Measurements from ENCODE around the gene TRPM6.
"Not testable (repeated sequence)": the region's sequence is repeated elsewhere in the genome, so short reads cannot be mapped to it uniquely, and the experiment has no call there.

Gene TRPM6

DNA sequence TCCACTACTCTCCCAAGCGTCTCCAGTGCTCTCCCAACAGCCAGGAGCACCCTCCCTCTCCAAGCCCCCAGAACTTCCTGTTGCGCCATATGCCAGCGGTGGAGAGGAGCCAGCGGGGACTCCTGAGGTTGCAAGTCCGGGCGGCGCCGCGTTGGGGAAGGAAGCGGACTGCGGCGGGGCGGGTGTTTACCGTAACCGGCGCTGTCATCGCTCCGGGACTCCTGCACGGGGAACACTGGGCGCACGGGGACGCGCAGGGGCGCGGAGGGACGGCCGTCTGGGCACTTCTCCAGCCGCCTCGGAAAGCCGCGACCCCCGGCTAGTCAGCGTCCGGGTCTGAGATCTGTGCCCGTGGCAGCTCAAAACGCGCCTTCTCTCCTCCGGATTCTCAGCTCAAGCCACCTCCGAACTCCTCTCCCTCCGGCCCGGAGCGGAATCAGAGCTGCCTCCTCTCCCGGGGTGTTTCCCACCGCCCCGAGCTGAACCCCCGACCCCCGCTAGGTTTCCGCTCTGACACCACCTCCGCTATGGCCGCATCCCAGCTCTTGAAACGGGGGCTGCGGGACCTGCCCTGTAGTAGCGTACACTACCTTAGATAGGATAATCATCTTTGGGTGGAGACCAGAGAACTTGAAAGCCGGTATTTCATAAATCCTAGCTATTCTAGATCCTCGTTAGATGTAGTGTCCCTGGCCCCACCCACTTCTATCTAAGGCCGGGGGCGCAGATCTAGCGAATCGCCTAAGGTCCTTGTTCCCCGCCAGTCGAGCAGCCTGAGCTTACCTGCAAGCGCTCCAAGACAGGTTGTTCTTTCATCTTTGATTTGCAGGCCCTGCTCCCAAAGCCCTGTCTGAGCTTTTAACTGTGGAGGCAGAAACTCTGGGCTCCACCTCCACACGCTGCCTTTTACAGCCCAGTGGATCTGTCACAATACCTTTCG, at the start of gene TRPM6:
Gene TRPM6 (minus strand): TSS at position 881 of the 940 bp plus-strand sequence. CDS start 65 bp downstream, at position 816.
- DNase-seq = peak; percentile 28

DNA sequence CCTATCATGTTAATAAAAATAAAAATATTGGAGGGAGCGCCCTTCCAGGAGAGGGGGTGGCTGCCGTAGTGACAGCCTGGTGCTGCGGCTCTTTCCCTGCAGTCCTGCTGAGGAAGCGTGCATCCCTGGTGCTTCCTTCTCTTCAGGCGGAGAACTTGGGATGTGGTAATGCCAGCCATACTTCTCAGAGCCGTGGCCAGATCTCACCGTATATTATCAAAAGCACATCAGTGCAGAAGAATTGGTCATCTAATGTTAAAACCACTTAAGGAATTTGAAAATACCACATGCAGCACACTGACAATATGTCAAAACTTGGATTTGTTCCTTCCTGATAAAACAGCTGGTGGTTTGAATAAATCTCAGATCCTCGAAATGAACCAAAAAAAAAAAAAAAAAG, 47.3 kb upstream of the TRPM6 start:
- DNase-seq = no peak

GRCh38 chr9:74921737-74922136, 34.0 kb upstream of the TRPM6 start:
- DNase-seq = no peak

GRCh38 chr9:74920944-74921626, 33.4 kb upstream of the TRPM6 start:
- no peak for DNase-seq

- no peak for DNase-seq
Measured at GRCh38 chr9:74910036-74910435, 22.3 kb upstream of the TRPM6 start.

- DNase-seq = no peak
Measured at GRCh38 chr9:74908665-74909064, 20.9 kb upstream of the TRPM6 start.

- no peak for DNase-seq
Measured at GRCh38 chr9:74907085-74907484, 19.4 kb upstream of the TRPM6 start.

DNA sequence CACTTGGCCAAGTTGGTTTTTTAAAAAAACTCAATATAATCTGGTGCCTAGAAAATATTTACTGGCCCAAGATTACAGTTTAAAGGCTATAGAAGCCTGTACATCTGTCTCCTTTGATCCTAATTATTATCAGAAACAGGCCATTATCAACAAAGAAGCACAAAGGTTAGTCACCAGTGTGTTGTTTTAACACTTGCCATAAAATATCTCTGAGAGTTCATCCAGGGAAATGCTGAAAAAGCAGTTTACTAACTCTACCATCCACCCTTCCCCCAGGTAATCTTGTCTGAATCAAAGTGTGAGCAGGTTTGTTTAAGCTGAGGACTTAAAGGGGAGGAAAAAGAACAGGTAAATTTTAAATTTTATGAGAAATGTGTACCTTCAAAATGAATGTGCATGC, 13.3 kb upstream of the TRPM6 start:
- DNase-seq = no peak

DNA sequence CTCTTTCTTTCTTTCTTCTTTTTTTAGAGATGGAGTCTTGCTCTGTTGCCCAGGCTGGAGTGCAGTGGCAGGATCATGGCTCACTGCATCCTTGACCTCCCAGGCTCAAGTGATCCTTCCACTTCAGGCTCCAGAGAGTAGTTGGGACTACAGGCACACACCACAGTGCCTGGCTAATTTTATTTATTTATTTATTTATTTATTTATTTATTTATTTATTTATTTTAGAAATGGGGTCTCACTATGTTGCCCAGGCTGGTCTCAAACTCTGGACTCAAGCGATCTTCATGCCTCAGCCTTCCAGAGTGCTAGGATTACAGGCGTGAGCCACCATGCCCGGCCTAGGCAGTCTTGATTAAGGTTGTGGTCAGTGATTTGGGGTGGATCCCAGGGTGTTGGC, 728 bp upstream of the TRPM6 start:
- not testable (repeated sequence) for DNase-seq

- DNase-seq = no peak
Measured at GRCh38 chr9:74887981-74888370, 255 bp upstream of the TRPM6 start.

DNA sequence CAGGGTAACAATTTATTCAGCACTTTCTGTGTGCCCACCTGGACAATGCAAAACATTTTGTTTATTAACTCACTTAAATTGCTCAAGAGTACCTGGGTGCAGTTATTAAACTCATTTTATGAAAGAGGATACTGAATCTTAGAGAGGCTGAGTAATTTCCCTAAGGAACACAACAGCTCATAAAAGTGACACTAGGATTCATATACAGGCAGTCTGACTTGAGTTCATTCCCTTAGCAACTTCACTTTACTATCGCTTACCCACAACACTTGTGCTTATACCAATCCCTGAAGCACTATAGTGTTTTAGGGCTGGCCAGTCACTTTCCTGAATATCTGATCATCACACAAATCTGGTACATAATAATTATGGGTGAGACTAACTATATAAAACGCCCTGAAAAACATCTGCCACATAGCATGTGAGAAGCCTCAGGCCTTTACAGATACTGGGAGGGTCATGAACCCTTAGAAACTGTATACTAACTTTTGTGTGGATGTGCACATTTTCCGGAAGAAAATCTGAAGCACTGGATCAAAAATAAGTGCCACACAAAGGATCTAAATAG, 11.3 kb downstream of the TRPM6 start:
- DNase-seq = no peak

DNA sequence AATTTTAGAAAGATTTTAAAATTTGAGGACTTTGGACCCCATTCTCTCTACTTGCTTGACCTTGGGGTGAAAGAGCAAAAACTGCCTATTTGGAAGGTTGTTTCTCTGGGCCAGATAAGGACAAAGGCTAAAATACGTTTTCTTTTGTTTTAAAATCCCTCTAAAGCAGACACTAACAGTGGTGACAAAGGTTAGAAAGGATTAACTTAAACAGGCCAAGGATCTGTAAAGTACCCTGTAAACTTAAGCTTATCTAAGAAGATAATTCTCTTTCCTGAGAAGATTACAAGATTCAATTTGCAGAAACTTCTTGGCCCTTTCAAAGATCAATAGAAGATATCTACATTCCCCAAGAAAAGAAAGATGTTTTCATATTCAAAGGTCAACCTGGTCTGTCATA, 12.1 kb downstream of the TRPM6 start:
- no peak for DNase-seq

DNA sequence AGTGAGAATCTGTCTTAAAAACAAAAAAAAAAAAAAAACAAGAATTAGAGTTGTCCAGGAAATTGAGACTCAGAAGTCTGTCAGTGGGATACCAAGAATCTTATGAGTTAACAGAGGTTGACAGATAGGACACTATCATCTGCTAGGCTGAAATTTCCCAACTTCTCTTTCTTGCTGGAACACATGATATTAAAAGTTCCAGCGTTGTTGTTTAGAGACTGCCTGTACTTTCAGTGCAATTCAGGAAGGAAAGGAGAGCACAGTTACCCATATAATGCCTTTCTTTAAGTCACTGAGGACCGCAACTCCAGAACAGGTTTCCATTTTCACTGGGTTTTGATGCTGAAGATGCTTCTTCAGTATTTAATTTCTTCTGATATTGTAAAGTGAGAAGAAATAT, 13.5 kb downstream of the TRPM6 start:
- no peak for DNase-seq

DNA sequence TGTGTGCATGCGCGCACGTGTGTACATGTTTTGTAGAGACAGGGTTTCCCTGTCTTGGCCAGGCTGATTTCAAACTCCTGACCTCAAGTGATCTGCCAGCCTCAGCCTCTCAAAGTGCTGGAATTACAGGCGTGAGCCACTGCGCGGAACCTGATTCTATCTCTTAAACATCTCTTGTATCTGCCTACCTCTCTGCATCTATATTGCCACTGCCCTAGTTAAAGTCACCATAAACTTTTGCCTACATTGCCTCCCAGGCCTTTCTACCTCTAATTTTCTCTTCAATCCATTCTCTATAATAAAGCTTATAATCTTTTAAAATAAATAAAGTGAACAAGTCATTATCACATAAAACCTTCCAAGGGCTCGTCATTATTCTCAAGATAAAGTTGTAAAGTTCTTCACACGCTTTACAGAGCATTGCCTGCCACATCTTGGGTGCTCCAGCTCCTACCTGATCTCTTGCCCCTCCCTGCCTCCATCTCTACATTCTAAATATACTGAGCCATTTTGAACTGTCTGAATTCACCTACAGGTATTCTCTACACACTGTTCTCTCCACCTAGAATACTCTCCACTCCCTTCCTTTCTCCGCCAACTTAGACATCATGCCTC, 15.0 kb downstream of the TRPM6 start:
- DNase-seq = no peak

DNA sequence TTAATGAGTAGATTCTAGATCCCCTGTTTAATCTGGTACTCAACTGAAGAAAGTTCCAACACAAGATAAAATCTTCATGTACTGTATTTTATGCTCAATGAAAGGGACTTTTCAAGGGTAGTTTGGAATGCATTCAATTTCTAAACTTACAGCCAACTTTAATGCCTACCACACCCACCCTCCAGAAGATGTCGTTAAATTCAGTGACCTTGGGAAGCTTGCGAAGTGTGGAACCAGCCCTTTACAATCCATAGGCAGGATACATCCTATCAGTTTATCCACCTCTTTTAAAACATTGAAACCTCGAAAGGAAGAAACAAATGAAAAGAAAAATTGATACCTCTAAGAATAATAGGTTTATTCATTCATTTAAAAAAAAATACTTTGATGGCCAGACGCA, 20.2 kb downstream of the TRPM6 start:
- no peak for DNase-seq

DNA sequence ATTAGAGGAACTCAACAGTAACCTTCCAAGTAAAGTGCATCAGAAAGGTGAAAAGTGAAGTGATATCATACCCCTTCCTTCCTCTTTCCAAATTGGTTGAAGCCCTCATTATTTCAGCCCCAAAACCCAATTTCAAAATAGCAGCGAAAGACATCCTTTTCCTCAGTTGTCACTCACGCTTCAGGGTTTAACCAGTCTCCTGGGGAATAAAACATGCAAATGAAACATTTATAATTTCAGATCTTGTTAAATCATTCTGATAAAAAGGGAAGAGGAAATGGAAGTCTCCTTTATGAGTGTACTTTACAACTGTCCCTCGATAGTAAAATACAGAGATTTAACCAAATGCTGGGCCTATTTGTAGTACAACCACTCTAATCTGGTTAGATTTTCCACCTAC, 22.5 kb downstream of the TRPM6 start:
- no peak for DNase-seq

GRCh38 chr9:74861773-74862474, 25.8 kb downstream of the TRPM6 start:
- DNase-seq = no peak

GRCh38 chr9:74861071-74861470, 26.6 kb downstream of the TRPM6 start:
- DNase-seq = no peak

DNA sequence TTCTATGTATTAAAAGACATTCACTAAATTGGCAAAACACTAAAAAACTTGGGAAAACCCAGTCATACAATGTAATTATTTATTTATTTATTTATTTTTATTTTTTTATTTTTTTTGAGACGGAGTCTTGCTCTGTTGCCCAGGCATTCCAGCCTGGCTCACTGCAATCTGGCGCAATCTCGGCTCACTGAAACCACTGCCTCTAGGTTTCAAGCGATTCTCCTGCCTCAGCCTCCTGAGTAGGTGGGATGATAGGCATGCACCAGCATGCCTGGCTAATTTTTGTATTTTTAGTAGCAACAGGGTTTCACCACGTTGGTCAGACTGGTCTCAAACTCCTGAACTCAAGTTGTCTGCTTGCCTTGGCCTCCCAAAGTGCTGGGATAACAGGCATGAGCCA, 27.5 kb downstream of the TRPM6 start:
- not testable (repeated sequence) for DNase-seq

DNA sequence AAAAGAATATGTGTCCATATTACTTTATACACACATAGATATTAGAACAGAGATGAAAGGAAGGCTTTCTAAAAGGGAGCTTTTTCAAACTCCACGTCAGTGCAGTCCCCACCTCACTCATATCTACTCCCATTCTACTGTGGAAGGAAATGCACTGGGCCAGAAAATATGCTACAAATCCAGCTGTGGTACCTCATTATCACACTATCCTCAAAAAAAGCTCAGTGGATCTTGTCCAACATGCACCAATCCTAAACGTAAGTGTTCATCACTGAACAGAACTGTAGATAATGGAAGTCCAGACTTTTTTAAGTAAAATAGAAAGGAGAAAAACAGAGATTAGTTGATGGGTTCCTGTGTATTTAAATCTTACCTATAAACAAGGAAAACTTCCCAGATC, 27.9 kb downstream of the TRPM6 start:
- no peak for DNase-seq

- DNase-seq = no peak
Measured at GRCh38 chr9:74858751-74859414, 28.8 kb downstream of the TRPM6 start.

DNA sequence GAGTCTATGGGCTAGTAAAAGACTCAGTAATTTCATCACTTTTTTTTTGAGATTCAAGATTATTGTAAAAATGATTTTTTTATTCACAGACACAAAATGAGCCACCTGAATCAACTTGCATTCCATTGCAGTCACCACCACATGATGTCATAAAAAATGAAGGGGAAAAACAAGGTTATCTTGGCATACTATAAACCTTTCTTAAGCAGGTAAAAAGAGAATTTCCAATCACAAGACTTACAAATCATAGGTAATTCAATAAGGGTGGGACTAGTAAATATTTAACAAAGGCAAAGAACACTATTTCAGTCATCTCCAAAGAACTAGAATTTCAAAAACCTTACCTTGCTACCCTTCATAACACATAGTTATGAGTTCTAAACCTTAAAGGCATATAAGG, 30.7 kb downstream of the TRPM6 start:
- DNase-seq = no peak
